GM10266 (cell line): ENCODE results near the gene GPATCH8.
A peak's percentile ranks its signal among the peaks of the same experiment; 100 is the strongest.
"Not testable (repeated sequence)": the region's sequence is repeated elsewhere in the genome, so short reads cannot be mapped to it uniquely, and the experiment has no call there.

Experiments
- DNase-seq: peaks from one replicate; pipeline ENCODE4 v3.0.0; 2012; ENCODE audit errors: extremely low spot score
- CTCF ChIP-seq: IDR thresholded peaks from 2 replicates; pipeline ENCODE4 v1.5.1; 2012; ENCODE audit warnings: mild to moderate bottlenecking, low read depth; ENCODE audit not compliant: control insufficient read depth, insufficient read depth; ENCODE audit errors: missing control alignments

The GPATCH8 gene

GRCh38 chr17:44372036-44372435 lies 131.2 kb downstream of the GPATCH8 start:
- no peak for DNase-seq
- TF ChIP-seq CTCF = no peak

DNA sequence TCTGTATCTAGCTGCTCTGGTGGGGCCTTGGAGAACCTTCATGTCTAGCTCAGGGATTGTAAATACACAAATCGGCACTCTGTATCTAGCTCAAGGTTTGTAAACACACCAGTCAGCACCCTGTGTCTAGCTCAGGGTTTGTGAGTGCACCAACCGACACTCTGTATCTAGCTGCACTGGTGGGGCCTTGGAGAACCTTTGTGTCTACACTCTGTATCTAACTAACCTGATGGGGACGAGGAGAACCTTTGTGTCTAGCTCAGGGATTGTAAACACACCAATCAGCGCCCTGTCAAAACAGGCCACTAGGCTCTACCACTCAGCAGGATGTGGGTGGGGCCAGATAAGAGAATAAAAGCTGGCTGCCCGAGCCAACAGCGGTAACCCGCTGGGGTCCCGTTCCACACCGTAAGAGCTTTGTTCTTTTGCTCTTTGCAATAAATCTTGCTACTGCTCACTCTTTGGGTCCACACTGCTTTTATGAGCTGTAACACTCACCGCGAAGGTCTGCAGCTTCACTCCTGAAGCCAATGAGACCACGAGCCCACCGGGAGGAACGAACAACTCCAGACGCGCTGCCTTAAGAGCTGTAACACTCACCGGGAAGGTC lies 133.7 kb downstream of the GPATCH8 start:
- not testable (repeated sequence) for DNase-seq

GRCh38 chr17:44368391-44369243 lies 134.6 kb downstream of the GPATCH8 start:
- DNase-seq = not testable (repeated sequence)

- no peak for TF ChIP-seq CTCF
- DNase-seq = no peak
These were observed 135.8 kb downstream of the GPATCH8 start for GRCh38 chr17:44367231-44367979.

DNA sequence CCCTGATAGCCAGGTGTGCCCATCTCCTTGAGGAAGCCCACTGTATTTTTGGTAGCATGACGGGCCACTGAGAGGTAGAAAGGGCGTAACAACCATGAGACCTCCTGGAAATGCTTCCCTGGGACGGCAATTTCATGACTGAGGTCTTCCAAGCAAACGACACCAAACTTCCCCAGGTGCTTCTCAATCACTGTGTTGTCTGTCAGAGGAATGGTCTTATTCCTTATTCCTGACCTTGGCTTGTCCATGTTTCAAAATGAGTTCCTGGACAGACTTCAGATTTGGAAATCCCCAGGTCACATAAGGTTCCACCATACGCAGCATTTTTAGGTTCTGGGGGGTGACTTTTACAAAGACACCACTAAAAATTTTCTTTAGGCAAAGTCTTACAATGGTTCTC lies 138.2 kb downstream of the GPATCH8 start:
- not testable (repeated sequence) for DNase-seq

- DNase-seq = peak; percentile 94
- TF ChIP-seq CTCF = peak; percentile 86
These were observed 139.5 kb downstream of the GPATCH8 start, which contains the start of gene FAM171A2 for GRCh38 chr17:44363613-44364159. FAM171A2 (minus strand) TSS chr17:44363853; CDS start chr17:44363714, 139 bp downstream.

DNA sequence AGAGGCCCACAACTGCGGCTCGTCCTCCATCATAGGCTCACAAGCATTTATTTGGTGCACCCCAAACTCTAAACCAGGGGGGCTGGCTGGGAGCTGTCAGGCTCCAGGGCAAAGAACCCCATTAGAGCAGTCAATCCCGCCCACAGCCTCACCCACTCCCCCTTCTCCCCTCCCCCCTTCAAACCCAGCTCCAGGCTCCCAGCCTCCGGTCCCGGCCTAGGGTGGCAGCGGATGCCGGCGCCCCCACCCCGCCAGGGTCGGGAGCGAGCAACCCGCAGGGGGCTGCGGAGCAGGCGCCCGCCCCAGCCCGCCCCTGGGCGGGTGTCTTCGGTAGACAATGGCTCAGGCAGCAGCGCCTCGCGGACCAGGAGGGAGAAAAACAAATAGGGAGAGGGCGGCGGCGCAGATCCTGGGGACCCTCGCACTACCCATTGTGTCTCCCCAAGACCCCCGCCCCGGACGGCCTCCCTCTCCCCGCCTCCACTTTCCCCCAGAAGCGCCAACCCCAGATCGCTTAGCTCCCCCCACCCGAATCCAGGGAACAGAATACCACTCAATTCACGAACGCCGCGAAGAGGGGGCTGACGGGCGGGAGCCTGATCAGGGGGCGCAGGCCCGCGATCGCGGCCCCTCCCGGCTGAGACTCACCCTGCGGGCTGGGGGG lies 140.1 kb downstream of the GPATCH8 start:
- TF ChIP-seq CTCF = peak; percentile 20
- peak; percentile 74 for DNase-seq

DNA sequence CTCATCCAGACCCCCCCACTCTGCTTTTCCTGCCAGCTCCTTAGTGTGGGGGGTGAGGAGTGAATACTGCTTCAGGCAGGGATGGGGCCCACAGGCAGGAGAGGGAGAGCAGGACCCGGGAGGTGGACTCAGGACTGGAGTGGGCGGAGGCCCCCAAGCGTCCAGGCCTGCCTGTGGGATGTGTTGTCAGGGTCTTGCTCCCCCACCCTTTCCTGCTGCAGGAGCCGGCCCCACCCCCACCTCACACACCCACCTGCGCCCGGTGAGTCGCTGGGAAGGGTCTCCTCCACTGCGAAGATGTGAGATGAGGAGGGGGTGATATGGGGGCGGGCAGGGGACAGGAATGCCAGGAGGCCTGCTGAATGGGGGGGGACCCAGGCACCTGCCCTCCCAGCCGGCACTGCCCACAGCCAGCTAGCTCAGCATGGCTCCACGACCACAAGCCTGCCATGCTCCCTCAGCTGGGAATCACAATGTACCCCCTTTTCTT lies 140.7 kb downstream of the GPATCH8 start:
- DNase-seq = no peak
- TF ChIP-seq CTCF = no peak
